ENCODE results near the gene IGFBP5.

The IGFBP5 gene

DNA sequence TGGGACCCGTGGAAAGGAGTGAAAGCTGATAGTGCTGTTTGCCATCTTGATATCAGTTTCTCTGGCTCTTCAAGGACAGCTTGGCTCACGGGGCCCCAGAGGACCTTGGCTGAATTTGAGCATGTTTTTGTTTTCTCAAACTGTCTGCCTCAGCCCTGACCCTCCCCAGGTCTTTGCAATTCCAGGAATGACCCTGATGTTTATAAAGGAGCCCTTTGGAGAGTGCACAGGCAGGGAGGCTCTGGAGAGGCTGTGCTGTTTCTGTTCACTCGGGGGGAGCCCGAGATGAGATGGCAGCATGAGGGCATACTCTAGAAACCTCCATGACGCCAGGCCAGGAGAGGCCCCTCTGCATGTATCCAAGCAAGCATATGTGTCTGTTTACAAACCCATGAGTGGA, 45.8 kb downstream of the IGFBP5 start:
- TF ChIP-seq EZH2phosphoT487 (IDR thresholded peaks at IDR 0.05; ENCODE audit: low read depth) = no peak
- TF ChIP-seq, protein P1, sequence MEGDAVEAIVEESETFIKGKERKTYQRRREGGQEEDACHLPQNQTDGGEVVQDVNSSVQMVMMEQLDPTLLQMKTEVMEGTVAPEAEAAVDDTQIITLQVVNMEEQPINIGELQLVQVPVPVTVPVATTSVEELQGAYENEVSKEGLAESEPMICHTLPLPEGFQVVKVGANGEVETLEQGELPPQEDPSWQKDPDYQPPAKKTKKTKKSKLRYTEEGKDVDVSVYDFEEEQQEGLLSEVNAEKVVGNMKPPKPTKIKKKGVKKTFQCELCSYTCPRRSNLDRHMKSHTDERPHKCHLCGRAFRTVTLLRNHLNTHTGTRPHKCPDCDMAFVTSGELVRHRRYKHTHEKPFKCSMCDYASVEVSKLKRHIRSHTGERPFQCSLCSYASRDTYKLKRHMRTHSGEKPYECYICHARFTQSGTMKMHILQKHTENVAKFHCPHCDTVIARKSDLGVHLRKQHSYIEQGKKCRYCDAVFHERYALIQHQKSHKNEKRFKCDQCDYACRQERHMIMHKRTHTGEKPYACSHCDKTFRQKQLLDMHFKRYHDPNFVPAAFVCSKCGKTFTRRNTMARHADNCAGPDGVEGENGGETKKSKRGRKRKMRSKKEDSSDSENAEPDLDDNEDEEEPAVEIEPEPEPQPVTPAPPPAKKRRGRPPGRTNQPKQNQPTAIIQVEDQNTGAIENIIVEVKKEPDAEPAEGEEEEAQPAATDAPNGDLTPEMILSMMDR (IDR thresholded peaks at IDR 0.05; ENCODE audit: low read depth, low read length) = no peak
- no peak overlapping the region for H3K4me2 ChIP-seq (ENCODE audit: low read length)
- no peak overlapping the region for H3K27ac ChIP-seq (ENCODE audit: low read length)
- no peaks in the 10 kb centered on the region for H3K79me2 ChIP-seq (ENCODE audit: low read length)
- H4K20me1 ChIP-seq (ENCODE audit: insufficient read depth, low read length) = no peaks in the 10 kb centered on the region
- no peak overlapping the region for H2AFZ ChIP-seq (ENCODE audit: low read depth, low read length)
- no peaks in the 10 kb centered on the region for H3K9me3 ChIP-seq (ENCODE audit: insufficient read depth, low read length)
- peaks cover 5% of the 10 kb centered on the region; the same call in 1 of the 2 replicates for H3K27me3 ChIP-seq (ENCODE audit: low read depth, low read length)
- no peak overlapping the region for H3K4me3 ChIP-seq (ENCODE audit: low read length)
- no peak overlapping the region for H3K9ac ChIP-seq (ENCODE audit: low read length)
- H3K36me3 ChIP-seq (replicated peaks; ENCODE audit: low read depth, low read length) = no peaks in the 10 kb centered on the region
- H3K4me1 ChIP-seq (ENCODE audit: low read length) = no peaks in the 10 kb centered on the region

DNA sequence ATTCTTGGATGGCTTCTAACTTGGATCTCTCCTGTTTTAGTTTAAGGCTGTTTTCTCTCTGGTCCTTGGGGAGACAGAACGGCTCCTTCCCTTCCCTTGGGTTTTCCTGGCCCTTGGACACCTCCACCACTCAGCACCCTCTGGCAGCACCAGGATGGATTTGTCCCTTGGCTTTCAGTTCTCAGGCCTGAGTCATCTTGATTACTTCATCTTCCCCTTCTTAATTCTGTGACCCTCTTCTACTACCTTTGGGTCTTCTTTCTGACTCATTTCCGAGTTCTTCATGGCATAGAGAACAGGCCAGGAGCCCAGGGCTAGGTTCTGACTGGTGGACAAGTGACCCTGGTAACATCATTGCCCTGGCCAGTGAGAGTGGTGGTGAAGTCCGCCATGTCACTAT, 47.2 kb downstream of the IGFBP5 start:
- H3K4me2 ChIP-seq (ENCODE audit: low read length) = no peak overlapping the region
- no peak overlapping the region for H3K27ac ChIP-seq (ENCODE audit: low read length)

DNA sequence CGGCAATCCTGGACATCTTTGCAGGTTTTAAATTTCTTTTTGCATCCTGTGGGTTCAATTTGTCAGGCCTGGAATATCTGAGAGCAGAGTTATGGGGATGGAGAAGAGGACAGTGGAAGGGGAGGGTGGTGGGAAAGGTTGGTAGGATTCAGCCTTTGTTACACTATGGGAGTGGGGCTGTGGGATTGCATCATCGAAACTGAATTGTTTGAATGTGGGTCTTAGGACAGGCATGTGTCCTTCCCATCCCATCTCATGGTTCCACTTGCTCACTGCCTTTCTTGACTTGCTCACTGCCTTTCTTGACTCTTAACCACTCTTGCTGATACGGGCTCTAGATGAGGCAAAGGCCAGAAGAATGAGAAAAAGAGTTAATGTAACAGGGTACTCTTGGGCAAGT, 49.2 kb downstream of the IGFBP5 start:
- H3K4me2 ChIP-seq (ENCODE audit: low read length) = no peak overlapping the region
- no peak overlapping the region for H3K9ac ChIP-seq (ENCODE audit: low read length)
- H3K79me2 ChIP-seq (ENCODE audit: low read length) = no peaks in the 10 kb centered on the region
- no peak overlapping the region for H3K4me3 ChIP-seq (ENCODE audit: low read length)
- H3K27me3 ChIP-seq (ENCODE audit: low read depth, low read length) = no peaks in the 10 kb centered on the region
- H3K4me1 ChIP-seq (ENCODE audit: low read length) = no peaks in the 10 kb centered on the region
- H3K27ac ChIP-seq (ENCODE audit: low read length) = no peak overlapping the region
- H2AFZ ChIP-seq (ENCODE audit: low read depth, low read length) = no peak overlapping the region
- no peaks in the 10 kb centered on the region for H4K20me1 ChIP-seq (ENCODE audit: insufficient read depth, low read length)
- no peaks in the 10 kb centered on the region for H3K36me3 ChIP-seq (replicated peaks; ENCODE audit: low read depth, low read length)
- no peaks in the 10 kb centered on the region for H3K9me3 ChIP-seq (ENCODE audit: insufficient read depth, low read length)
- TF ChIP-seq EZH2phosphoT487 (IDR thresholded peaks at IDR 0.05; ENCODE audit: low read depth) = no peak
- TF ChIP-seq, protein P1 (IDR thresholded peaks at IDR 0.05; ENCODE audit: low read depth, low read length) = no peak

More for the DNA sequence above, 47.2 kb downstream of the IGFBP5 start:
- Histone ChIP-seq H4K20me1 (ENCODE audit: insufficient read depth, low read length) (no peaks in the 10 kb centered on the region), H2AFZ (ENCODE audit: low read depth, low read length) (no peak overlapping the region), H3K9ac (ENCODE audit: low read length) (no peak overlapping the region), H3K36me3 (replicated peaks; ENCODE audit: low read depth, low read length) (no peaks in the 10 kb centered on the region), H3K4me1 (ENCODE audit: low read length) (no peaks in the 10 kb centered on the region), H3K79me2 (ENCODE audit: low read length) (no peaks in the 10 kb centered on the region), H3K9me3 (ENCODE audit: insufficient read depth, low read length) (no peaks in the 10 kb centered on the region), H3K4me3 (ENCODE audit: low read length) (no peak overlapping the region), H3K27me3 (ENCODE audit: low read depth, low read length) (peaks cover 4% of the 10 kb centered on the region; the same call in 1 of the 2 replicates)
- TF ChIP-seq EZH2phosphoT487 (IDR thresholded peaks at IDR 0.05; ENCODE audit: low read depth) = no peak
- TF ChIP-seq, protein P1 (IDR thresholded peaks at IDR 0.05; ENCODE audit: low read depth, low read length) = no peak

DNA sequence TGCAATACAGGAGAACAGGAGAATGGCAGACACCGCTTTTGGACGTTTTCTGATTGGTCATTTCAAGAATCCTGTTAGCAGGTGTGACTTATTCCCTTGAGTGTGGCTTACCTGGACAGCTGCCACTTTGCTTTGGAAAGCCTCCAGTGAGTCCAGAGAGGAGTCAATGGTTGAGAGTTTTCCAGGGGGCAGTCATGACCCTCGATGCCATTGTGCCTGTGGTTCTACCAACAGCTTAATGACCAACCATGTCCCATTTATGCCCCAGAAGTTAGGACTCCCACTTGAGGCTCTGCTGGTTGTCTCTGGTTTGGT, 49.8 kb downstream of the IGFBP5 start:
- H4K20me1 ChIP-seq (ENCODE audit: insufficient read depth, low read length) = no peaks in the 10 kb centered on the region
- no peak overlapping the region for H2AFZ ChIP-seq (ENCODE audit: low read depth, low read length)
- no peaks in the 10 kb centered on the region for H3K36me3 ChIP-seq (replicated peaks; ENCODE audit: low read depth, low read length)
- TF ChIP-seq EZH2phosphoT487 (IDR thresholded peaks at IDR 0.05; ENCODE audit: low read depth) = no peak
- TF ChIP-seq, protein P1 (IDR thresholded peaks at IDR 0.05; ENCODE audit: low read depth, low read length) = no peak
- no peak overlapping the region for H3K4me3 ChIP-seq (ENCODE audit: low read length)
- H3K79me2 ChIP-seq (ENCODE audit: low read length) = no peaks in the 10 kb centered on the region
- H3K27ac ChIP-seq (ENCODE audit: low read length) = no peak overlapping the region
- no peak overlapping the region for H3K4me2 ChIP-seq (ENCODE audit: low read length)
- H3K4me1 ChIP-seq (ENCODE audit: low read length) = no peaks in the 10 kb centered on the region
- no peaks in the 10 kb centered on the region for H3K27me3 ChIP-seq (ENCODE audit: low read depth, low read length)
- H3K9ac ChIP-seq (ENCODE audit: low read length) = no peak overlapping the region
- H3K9me3 ChIP-seq (ENCODE audit: insufficient read depth, low read length) = no peaks in the 10 kb centered on the region
